Body of pancreas (tissue), 4 donors: ENCODE results near the gene PSKH1. TPM values are rescaled to one million over a fixed set of nuclear protein-coding genes. Genes with fewer than 3 reads are reported as not detected.

ENCODE experiments used
- ATAC-seq: fragments of 150-250 bp; one replicate; pipeline ENCODE4 v1.9.1; 2016
- DNase-seq, 4 donors: peaks; one replicate each; pipeline ENCODE4 v3.0.0-alpha.2; 2019
- H3K27ac ChIP-seq, 4 donors: fragments of 200-600 bp; sonication (generic); 1 replicate in 3 of 4; 2 replicates in 1 of 4; pipeline versions ENCODE4 v1.5.1 to v1.6.1; 2016 to 2019; ENCODE audit warnings: mild to moderate bottlenecking in 1 of 4, mixed read lengths in 1 of 4, moderate library complexity in 1 of 4
- H3K27me3 ChIP-seq, 2 donors: fragments of 200-600 bp; sonication (generic); one replicate each; pipeline ENCODE4 v1.6.0; 2016; ENCODE audit warnings: mild to moderate bottlenecking in 1 of 2
- H3K36me3 ChIP-seq, 2 donors: fragments of 200-600 bp; sonication (generic); replicated peaks in 1 of 2; 2 replicates each; pipeline ENCODE4 v1.5.1; 2016; ENCODE audit warnings: low read depth in 2 of 2; ENCODE audit not compliant: insufficient read depth in 1 of 2
- H3K4me1 ChIP-seq: fragments of 200-600 bp; sonication (generic); one replicate; pipeline ENCODE4 v1.6.0; 2016
- H3K4me3 ChIP-seq, 2 donors: fragments of 200-600 bp; sonication (generic); 1 replicate in 1 of 2; 2 replicates in 1 of 2; pipeline ENCODE4 v1.5.1; 2016 to 2019
- H3K9me3 ChIP-seq, 3 donors: fragments of 200-600 bp; sonication (generic); 1 replicate in 2 of 3; 2 replicates in 1 of 3; pipeline ENCODE4 v1.5.1; 2016
- CTCF ChIP-seq, 7 experiments: fragments of 450-650 bp in 4 of 7; fragments of 200-600 bp in 3 of 7; sonication (generic) in 3 of 7; IDR thresholded peaks; one replicate each; pipeline ENCODE4 v1.5.1; 2016 to 2019; ENCODE audit warnings: antibody characterized with exemption in 7 of 7
- POLR2A ChIP-seq, 3 donors: fragments of 450-650 bp; IDR thresholded peaks; one replicate each; pipeline ENCODE4 v1.6.1; 2016; ENCODE audit warnings: antibody characterized with exemption in 3 of 3, mild to moderate bottlenecking in 2 of 3
- WGBS, 2 donors: methylation state at CpG; one replicate each; pipeline ENCODE4 v1.1.5; 2017; 5-methylcytosine and 5-hydroxymethylcytosine counted together
- intact Hi-C: fragments of 100-400 bp; cut with DNase I; formaldehyde crosslinking; loops from one replicate; pipeline ENCODE4 v1.15.1; 2023
- total RNA-seq, 2 donors: library from RNA; depleted of rRNA; stranded (reverse); fragments of >200 nt; gene quantifications; one replicate each; pipeline ENCODE4 v1.1.0, GENCODE V29; 2016

The PSKH1 gene
- total RNA-seq, 2 donors from 2014 or later = 15.0 to 16.8 TPM

GRCh38 chr16:67853670-67854069 is 39.4 kb upstream of the PSKH1 start:
- Histone ChIP-seq H3K36me3 (no peaks in the 10 kb centered on the region), H3K4me3 (no peak overlapping the region), H3K27me3 (no peaks in the 10 kb centered on the region), H3K4me1 (peaks cover 52% of the 10 kb centered on the region), H3K27ac (no peak overlapping the region), H3K9me3 (no peaks in the 10 kb centered on the region)
- 93 to 100% methylated on average over 3 of the region's 3 CpGs for WGBS, 2 donors
- DNase-seq = no peak
- no peak for ATAC-seq
- intact Hi-C loops = no loop called here
- TF ChIP-seq POLR2A (IDR thresholded peaks at IDR 0.05) = no peak
- TF ChIP-seq CTCF (IDR thresholded peaks at IDR 0.05) = no peak

GRCh38 chr16:67855789-67856188 is 37.3 kb upstream of the PSKH1 start:
- WGBS, 2 donors = 16 to 19% methylated on average over 6 to 10 of the region's 10 CpGs
- Histone ChIP-seq H3K4me1 (peaks cover 50% of the 10 kb centered on the region), H3K27me3 (no peaks in the 10 kb centered on the region), H3K36me3 (no peaks in the 10 kb centered on the region), H3K9me3 (no peaks in the 10 kb centered on the region), H3K27ac (peak overlapping the region in 3 of 4 donors; percentile 68 to 93 (median 84)), H3K4me3 (no peak overlapping the region)
- TF ChIP-seq POLR2A (IDR thresholded peaks at IDR 0.05) (no peak), CTCF (IDR thresholded peaks at IDR 0.05) (no peak)
- ATAC-seq = no peak
- intact Hi-C loops = no loop called here
- DNase-seq = peak; percentile 37 to 55 (median 42)

- TF ChIP-seq POLR2A (IDR thresholded peaks at IDR 0.05) (no peak), CTCF (IDR thresholded peaks at IDR 0.05) (no peak)
- Histone ChIP-seq H3K4me3 (no peak overlapping the region), H3K36me3 (no peaks in the 10 kb centered on the region), H3K9me3 (no peaks in the 10 kb centered on the region), H3K4me1 (peaks cover 50% of the 10 kb centered on the region), H3K27me3 (no peaks in the 10 kb centered on the region), H3K27ac (peak overlapping the region; percentile 68 to 93 (median 76))
- DNase-seq = no peak
- 90 to 93% methylated on average over 3 to 5 of the region's 5 CpGs for WGBS, 2 donors
- intact Hi-C loops = no loop called here
- ATAC-seq = no peak
Measured at GRCh38 chr16:67856927-67857546, 36.0 kb upstream of the PSKH1 start.

DNA sequence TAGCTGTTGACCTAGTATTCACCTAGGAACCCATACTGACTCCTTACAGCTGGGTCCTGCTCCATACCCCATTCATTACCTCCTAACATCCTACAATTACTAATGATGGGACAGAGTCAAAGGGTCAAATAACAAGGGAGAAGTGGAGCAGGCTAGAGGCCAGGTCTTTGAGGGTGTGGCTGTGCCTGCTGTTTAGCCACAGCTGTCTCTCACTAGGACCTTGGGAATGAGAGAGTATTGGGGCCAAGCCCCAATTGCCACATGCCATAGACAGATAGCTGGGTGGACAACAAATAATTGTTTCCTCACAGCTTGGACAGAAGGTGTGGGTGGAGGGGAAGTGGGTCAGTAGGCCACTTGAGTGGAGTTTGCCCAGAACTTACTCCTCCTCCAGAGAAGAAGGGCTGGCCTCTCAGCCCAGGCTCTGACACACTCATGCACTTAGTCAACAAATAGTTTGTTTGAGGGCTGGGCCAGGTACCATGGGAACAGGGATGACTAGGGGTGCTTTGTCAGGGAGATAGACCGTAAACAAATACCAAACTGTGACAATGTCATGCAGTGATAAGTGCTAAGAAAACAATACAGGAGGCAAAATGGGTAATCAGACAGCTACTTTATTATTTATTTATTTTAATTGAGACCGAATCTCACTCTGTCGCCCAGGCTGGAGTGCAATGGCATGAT is 35.4 kb upstream of the PSKH1 start:
- no peaks in the 10 kb centered on the region for H3K9me3 ChIP-seq
- TF ChIP-seq CTCF (IDR thresholded peaks at IDR 0.05) (no peak), POLR2A (IDR thresholded peaks at IDR 0.05) (peak in 1 of 3 donors; percentile 11)
- intact Hi-C loops = no loop called here
- no peaks in the 10 kb centered on the region for H3K36me3 ChIP-seq
- DNase-seq (peak; percentile 80 to 89 (median 85)), ATAC-seq (peak; percentile 96)
- WGBS, 2 donors = 6 to 20% methylated on average over 3 of the region's 3 CpGs
- peak overlapping the region; percentile 68 to 93 (median 76) for H3K27ac ChIP-seq
- H3K4me3 ChIP-seq = no peak overlapping the region
- peaks cover 54% of the 10 kb centered on the region for H3K4me1 ChIP-seq
- H3K27me3 ChIP-seq = no peaks in the 10 kb centered on the region
